NCI-H2196 (cell line): Measurements from ENCODE around the gene SKIC2.
"Not testable (repeated sequence)": the region's sequence is repeated elsewhere in the genome, so short reads cannot be mapped to it uniquely, and the experiment has no call there.

ENCODE experiments used
- DNase-seq: peaks from one replicate; lab custom pipeline; 2025; ENCODE audit not compliant: unreplicated experiment; lab: John Stamatoyannopoulos, UW

SKIC2 gene

GRCh38 chr6:31968791-31969711 is 10.1 kb downstream of the SKIC2 start:
- no peak for DNase-seq

GRCh38 chr6:31969712-31970603 is 11.0 kb downstream of the SKIC2 start:
- no peak for DNase-seq

- peak; percentile 61 for DNase-seq
Observed at GRCh38 chr6:31970604-31971271, 11.8 kb downstream of the SKIC2 start.

- DNase-seq = no peak
Observed at GRCh38 chr6:31971279-31971992, 12.5 kb downstream of the SKIC2 start.

- DNase-seq = peak; percentile 100
Observed at GRCh38 chr6:31971993-31972708, 13.2 kb downstream of the SKIC2 start, which contains the start of gene DXO. Gene DXO, minus strand, starts transcription at chr6:31972138. Its CDS starts 463 bp downstream, at chr6:31971675.

GRCh38 chr6:31972709-31973350 is 13.9 kb downstream of the SKIC2 start:
- no peak for DNase-seq

GRCh38 chr6:31976065-31976464 is 17.1 kb downstream of the SKIC2 start:
- DNase-seq = not testable (repeated sequence)

- DNase-seq = no peak
Observed at GRCh38 chr6:31977816-31978431, 18.9 kb downstream of the SKIC2 start.

GRCh38 chr6:31978831-31979230 is 19.9 kb downstream of the SKIC2 start:
- DNase-seq = no peak

GRCh38 chr6:31979238-31979898 is 20.4 kb downstream of the SKIC2 start:
- DNase-seq = no peak

GRCh38 chr6:31980195-31980876 is 21.4 kb downstream of the SKIC2 start:
- not testable (repeated sequence) for DNase-seq

GRCh38 chr6:31980998-31981397 is 22.0 kb downstream of the SKIC2 start:
- not testable (repeated sequence) for DNase-seq

GRCh38 chr6:31981744-31982143 is 22.8 kb downstream of the SKIC2 start, which contains the start of gene C4A:
Gene C4A, plus strand, starts transcription at chr6:31982057. Its CDS starts 51 bp downstream, at chr6:31982108.
- not testable (repeated sequence) for DNase-seq

GRCh38 chr6:31989363-31989762 is 30.4 kb downstream of the SKIC2 start:
- DNase-seq = not testable (repeated sequence)

- DNase-seq = not testable (repeated sequence)
Observed at GRCh38 chr6:31994421-31994820, 35.4 kb downstream of the SKIC2 start.

- not testable (repeated sequence) for DNase-seq
Observed at GRCh38 chr6:31996385-31996784, 37.4 kb downstream of the SKIC2 start.

- DNase-seq = not testable (repeated sequence)
Observed at GRCh38 chr6:32002546-32003268, 43.7 kb downstream of the SKIC2 start.
